Measurements from ENCODE around the gene NUPR2. TPM values are rescaled to one million over a fixed set of nuclear protein-coding genes. Genes with fewer than 3 reads are reported as not detected.
A peak's percentile ranks its signal among the peaks of the same experiment; 100 is the strongest.
"Not testable (repeated sequence)": the region's sequence is repeated elsewhere in the genome, so short reads cannot be mapped to it uniquely, and the experiment has no call there.

The NUPR2 gene
- total RNA-seq, 3 donors from 2014 or later (not counting 1 experiment from before 2014, with no cell fraction given) = not detected

- H3K4me3 ChIP-seq (ENCODE audit: low read length) = peak overlapping the region; percentile 67
- DNase-seq (peak in 1 of 2 donors; percentile 71), ATAC-seq (peak in 1 of 3 donors; percentile 14)
- intact Hi-C loops (cut with micrococcal nuclease) = loop anchor here (5.0 kb wide), 2 partner anchors 53 to 1348 kb away; partner anchors contain the start of genes CCT6A, PSPH and SEC61G
- WGBS (ENCODE audit: insufficient coverage) = 33% methylated on average over 5 of the region's 6 CpGs
- H3K9me3 ChIP-seq (ENCODE audit: control insufficient read depth, insufficient read depth, low read length) = no peaks in the 10 kb centered on the region
- Mint-ChIP-seq H3K4me1 (peaks cover 24 to 39% of the 10 kb centered on the region in 2 donors), H3K9me3 (no peaks in the 10 kb centered on the region), H3K27ac (peak overlapping the region; percentile 98 to 100), H3K4me3 (peak overlapping the region; percentile 97), H3K27me3 (ENCODE audit: low read depth in 2 of 2) (no peaks in the 10 kb centered on the region), H3K36me3 (peaks cover 6% of the 10 kb centered on the region)
- peaks cover 18% of the 10 kb centered on the region for H3K4me1 ChIP-seq (ENCODE audit: control insufficient read depth, insufficient read depth, low read length)
- TF ChIP-seq CTCF (IDR thresholded peaks at IDR 0.05) = no peak
- H3K36me3 ChIP-seq (ENCODE audit: control insufficient read depth, insufficient read depth, low read length) = peaks cover 33% of the 10 kb centered on the region
- H3K27me3 ChIP-seq (ENCODE audit: control insufficient read depth, insufficient read depth, low read length) = no peaks in the 10 kb centered on the region
- H3K27ac ChIP-seq (ENCODE audit: low read length) = peak overlapping the region; percentile 89
Observed at GRCh38 chr7:56105508-56105907, 10.7 kb downstream of the NUPR2 start.

GRCh38 chr7:56104138-56104537 lies 12.1 kb downstream of the NUPR2 start:
- WGBS (ENCODE audit: insufficient coverage) = 97% methylated on average over 5 of the region's 9 CpGs
- ATAC-seq; H3K4me3 ChIP-seq (ENCODE audit: low read length); H3K4me3 Mint-ChIP-seq; H3K36me3 Mint-ChIP-seq; H3K27me3 ChIP-seq (ENCODE audit: control insufficient read depth, insufficient read depth, low read length); H3K27ac ChIP-seq (ENCODE audit: low read length); intact Hi-C loops (cut with micrococcal nuclease); H3K27me3 Mint-ChIP-seq (ENCODE audit: low read depth in 2 of 2); H3K9me3 ChIP-seq (ENCODE audit: control insufficient read depth, insufficient read depth, low read length); DNase-seq; H3K9me3 Mint-ChIP-seq: not testable (repeated sequence)
- Mint-ChIP-seq H3K4me1 (peaks cover 24 to 39% of the 10 kb centered on the region in 2 donors), H3K27ac (peak overlapping the region in 1 of 2 donors; percentile 16)
- Histone ChIP-seq H3K36me3 (ENCODE audit: control insufficient read depth, insufficient read depth, low read length) (peaks cover 46% of the 10 kb centered on the region), H3K4me1 (ENCODE audit: control insufficient read depth, insufficient read depth, low read length) (peaks cover 18% of the 10 kb centered on the region)

- H3K27me3 Mint-ChIP-seq (ENCODE audit: low read depth in 2 of 2) = no peaks in the 10 kb centered on the region
- peaks cover 46% of the 10 kb centered on the region for H3K36me3 ChIP-seq (ENCODE audit: control insufficient read depth, insufficient read depth, low read length)
- H3K4me1 ChIP-seq (ENCODE audit: control insufficient read depth, insufficient read depth, low read length) = peaks cover under 1% of the 10 kb centered on the region
- no peaks in the 10 kb centered on the region for H3K36me3 Mint-ChIP-seq
- ATAC-seq (no peak), DNase-seq (no peak)
- WGBS (ENCODE audit: insufficient coverage) = 95% methylated on average over 3 of the region's 3 CpGs
- H3K4me1 Mint-ChIP-seq = peaks cover 0 to 9% of the 10 kb centered on the region in 2 donors
- H3K9me3 ChIP-seq (ENCODE audit: control insufficient read depth, insufficient read depth, low read length) = no peaks in the 10 kb centered on the region
- peak overlapping the region; percentile 32 to 60 for H3K27ac Mint-ChIP-seq
- no peak overlapping the region for H3K27ac ChIP-seq (ENCODE audit: low read length)
- no peak for TF ChIP-seq CTCF (IDR thresholded peaks at IDR 0.05)
- H3K4me3 Mint-ChIP-seq = no peak overlapping the region
- no peaks in the 10 kb centered on the region for H3K9me3 Mint-ChIP-seq
- H3K27me3 ChIP-seq (ENCODE audit: control insufficient read depth, insufficient read depth, low read length) = no peaks in the 10 kb centered on the region
- intact Hi-C loops (cut with micrococcal nuclease) = no loop called here
- H3K4me3 ChIP-seq (ENCODE audit: low read length) = no peak overlapping the region
Observed at GRCh38 chr7:56099653-56100052, 16.6 kb downstream of the NUPR2 start.

GRCh38 chr7:56098187-56099008 lies 17.8 kb downstream of the NUPR2 start:
- intact Hi-C loops (cut with micrococcal nuclease); H3K4me1 Mint-ChIP-seq; H3K4me3 Mint-ChIP-seq; H3K36me3 Mint-ChIP-seq; H3K27me3 Mint-ChIP-seq (ENCODE audit: low read depth in 2 of 2); H3K27ac ChIP-seq (ENCODE audit: low read length); H3K27me3 ChIP-seq (ENCODE audit: control insufficient read depth, insufficient read depth, low read length); DNase-seq; H3K9me3 Mint-ChIP-seq; ATAC-seq; H3K9me3 ChIP-seq (ENCODE audit: control insufficient read depth, insufficient read depth, low read length); H3K27ac Mint-ChIP-seq; H3K4me3 ChIP-seq (ENCODE audit: low read length); H3K4me1 ChIP-seq (ENCODE audit: control insufficient read depth, insufficient read depth, low read length): not testable (repeated sequence)
- 96% methylated on average over 7 of the region's 8 CpGs for WGBS (ENCODE audit: insufficient coverage)
- H3K36me3 ChIP-seq (ENCODE audit: control insufficient read depth, insufficient read depth, low read length) = peaks cover 38% of the 10 kb centered on the region

All from natural killer cell (primary cell).